B cell (primary cell): Measurements from ENCODE around the gene TPST1. TPM values are rescaled to one million over a fixed set of nuclear protein-coding genes. Genes with fewer than 3 reads are reported as not detected.

ENCODE experiments used
- ATAC-seq: fragments of 200-7000 bp; cut with Tn5 transposase; one replicate; pipeline ENCODE4 v1.10.0; 2021; ENCODE audit warnings: low read depth, mild to moderate bottlenecking, moderate number of reproducible peaks, moderate library complexity
- CTCF ChIA-PET: fragments of 350-600 bp; sonication (Branson Sonifier 250); formaldehyde crosslinking; loops from one replicate; lab custom pipeline; 2021; ENCODE audit warnings: antibody characterized with exemption, inconsistent platforms; lab: Charles Lee
- POLR2A ChIA-PET: fragments of 350-600 bp; sonication (Branson Sonifier 250); formaldehyde crosslinking; loops from one replicate; lab custom pipeline; 2021; ENCODE audit warnings: antibody characterized with exemption; lab: Charles Lee
- DNase-seq: peaks from one replicate; pipeline ENCODE4 v3.0.0; 2013
- H2AFZ ChIP-seq: 2 replicates; pipeline ENCODE4 v1.6.1; 2012; ENCODE audit warnings: mild to moderate bottlenecking, low read depth, low read length; ENCODE audit not compliant: insufficient read depth, poor library complexity, severe bottlenecking
- H3K27ac ChIP-seq, 2 donors: 1 replicate in 1 of 2; 2 replicates in 1 of 2; pipeline ENCODE4 v1.5.1; 2012 to 2013; ENCODE audit warnings: low read length in 2 of 2, mild to moderate bottlenecking in 2 of 2, moderate library complexity in 1 of 2
- H3K27me3 ChIP-seq, 4 experiments: fragments of 200-600 bp in 1 of 4; sonication (generic) in 1 of 4; replicated peaks in 1 of 4; 1 replicate in 2 of 4; 2 replicates in 2 of 4; pipeline versions ENCODE4 v1.6.1 to v1.7.0; 2013 to 2016; ENCODE audit warnings: low read length in 3 of 4, mild to moderate bottlenecking in 2 of 4, mixed read lengths in 1 of 4, moderate library complexity in 1 of 4; ENCODE audit not compliant: insufficient read depth in 4 of 4, control insufficient read depth in 3 of 4; ENCODE audit errors: control extremely low read depth in 1 of 4
- H3K36me3 ChIP-seq, 2 experiments: replicated peaks in 1 of 2; 1 replicate in 1 of 2; 2 replicates in 1 of 2; pipeline versions ENCODE4 v1.6.1 to v1.7.1; 2013; ENCODE audit warnings: low read length in 1 of 2; ENCODE audit not compliant: insufficient read depth in 2 of 2, control insufficient read depth in 1 of 2; ENCODE audit errors: control extremely low read depth in 1 of 2, extremely low read depth in 1 of 2
- H3K4me1 ChIP-seq, 2 donors: fragments of 200-600 bp in 1 of 2; sonication (generic) in 1 of 2; 1 replicate in 1 of 2; 2 replicates in 1 of 2; pipeline versions ENCODE4 v1.5.1 to v1.6.1; 2013 to 2017; ENCODE audit warnings: low read length in 2 of 2; ENCODE audit not compliant: control insufficient read depth in 2 of 2, insufficient read depth in 2 of 2
- H3K4me2 ChIP-seq: replicated peaks from 2 replicates; pipeline ENCODE3; 2012; ENCODE audit warnings: mild to moderate bottlenecking, low read depth, low read length; ENCODE audit not compliant: poor library complexity, severe bottlenecking
- H3K4me3 ChIP-seq, 5 experiments: fragments of 200-600 bp in 1 of 5; sonication (generic) in 1 of 5; 1 replicate in 3 of 5; 2 replicates in 2 of 5; pipeline versions ENCODE4 v1.5.1 to v1.7.0; 2011 to 2016; ENCODE audit warnings: low read length in 4 of 5, mild to moderate bottlenecking in 4 of 5, low read depth in 2 of 5, control low read depth in 1 of 5, moderate library complexity in 1 of 5; ENCODE audit not compliant: insufficient read depth in 1 of 5; ENCODE audit errors: control extremely low read depth in 1 of 5, extremely low read depth in 1 of 5
- H3K79me2 ChIP-seq: fragments of 200-600 bp; sonication (generic); one replicate; pipeline ENCODE4 v1.6.0; 2016; ENCODE audit warnings: low read length; ENCODE audit not compliant: control insufficient read depth, insufficient read depth
- H3K9ac ChIP-seq: fragments of 200-600 bp; sonication (generic); 2 replicates; pipeline ENCODE4 v1.6.1; 2017; ENCODE audit warnings: mild to moderate bottlenecking, low read length, moderate library complexity
- H3K9me3 ChIP-seq, 3 donors: one replicate each; pipeline versions ENCODE4 v1.6.1 to v1.7.1; 2013; ENCODE audit warnings: low read length in 2 of 3; ENCODE audit not compliant: control insufficient read depth in 2 of 3, insufficient read depth in 1 of 3; ENCODE audit errors: control extremely low read depth in 1 of 3
- H4K20me1 ChIP-seq: 2 replicates; pipeline ENCODE4 v1.6.0; 2012; ENCODE audit warnings: mild to moderate bottlenecking, low read length; ENCODE audit not compliant: insufficient read depth, control insufficient read depth, poor library complexity, severe bottlenecking
- H3K27ac Mint-ChIP-seq: one replicate; pipeline ENCODE4 v1.8.0; 2021; ENCODE audit warnings: mixed read lengths
- H3K27me3 Mint-ChIP-seq: one replicate; pipeline ENCODE4 v1.8.0; 2021; ENCODE audit warnings: mixed read lengths
- H3K4me1 Mint-ChIP-seq: one replicate; pipeline ENCODE4 v1.8.0; 2021; ENCODE audit warnings: mixed read lengths
- H3K4me3 Mint-ChIP-seq: one replicate; pipeline ENCODE4 v1.8.0; 2021; ENCODE audit warnings: mixed read lengths
- H3K9me3 Mint-ChIP-seq: one replicate; pipeline ENCODE4 v1.8.0; 2022; ENCODE audit warnings: mixed read lengths; ENCODE audit not compliant: insufficient read depth
- EZH2 ChIP-seq: IDR thresholded peaks from 2 replicates; pipeline ENCODE4 v1.6.1; 2012; ENCODE audit warnings: borderline replicate concordance, low read depth, mild to moderate bottlenecking, moderate library complexity, low read length; ENCODE audit not compliant: insufficient read depth, poor library complexity, severe bottlenecking
- WGBS: methylation state at CpG from one replicate; pipeline ENCODE4 v1.1.5; 2013; ENCODE audit warnings: missing lambda C conversion rate; ENCODE audit not compliant: insufficient coverage; 5-methylcytosine and 5-hydroxymethylcytosine counted together
- intact Hi-C: fragments of 100-400 bp; cut with micrococcal nuclease; formaldehyde crosslinking; loops from one replicate; pipeline ENCODE4 v1.10.0; 2022
- polyA plus RNA-seq: library from polyadenylated mRNA; depleted of rRNA; stranded (reverse); fragments of >200 nt; gene quantifications from 2 replicates; pipeline ENCODE4 v1.2.3, GENCODE V29; 2012
- total RNA-seq, 2 donors: library from RNA; stranded (reverse); fragments of 120-200 nt in 1 of 2; gene quantifications; 1 replicate in 1 of 2; 2 replicates in 1 of 2; pipeline versions ENCODE4 v1.2.3 to v1.2.4, GENCODE V29; 2013 to 2022
- TF ChIP-seq, protein P1 (sequence below): fragments of 200-600 bp; IDR thresholded peaks from one replicate; pipeline ENCODE4 v1.8.0; 2022; ENCODE audit warnings: antibody characterized with exemption, mild to moderate bottlenecking

The TPST1 gene
- total and polyA plus RNA-seq, 2 donors (not counting 1 experiment from before 2014, with no cell fraction given) = 13.0 to 17.0 TPM

DNA sequence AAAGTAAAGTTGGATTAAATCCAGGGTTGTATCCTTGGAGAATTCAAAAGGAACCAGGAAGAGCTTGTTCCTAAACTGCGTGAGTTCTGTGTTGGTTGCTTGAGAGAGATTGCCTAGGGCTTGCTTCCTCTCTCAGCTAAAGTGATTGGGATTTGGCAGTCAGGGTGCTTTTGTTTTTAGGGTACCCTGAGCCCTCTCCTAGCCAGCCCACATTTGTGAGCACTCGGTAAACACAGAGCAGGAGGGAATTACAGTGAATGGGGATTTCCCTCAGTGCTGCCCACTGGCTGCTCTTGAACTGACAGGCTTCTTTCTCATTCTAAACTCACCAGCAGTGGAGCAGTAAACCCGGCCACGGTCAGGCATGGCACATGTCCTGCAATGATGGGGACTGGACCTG is 146.9 kb downstream of the TPST1 start:
- Mint-ChIP-seq H3K4me1 (peaks cover 12% of the 10 kb centered on the region), H3K4me3 (no peak overlapping the region), H3K27me3 (no peaks in the 10 kb centered on the region), H3K9me3 (peaks cover 3% of the 10 kb centered on the region), H3K27ac (no peak overlapping the region)
- no peak overlapping the region for H3K27ac ChIP-seq
- H3K4me3 ChIP-seq = no peak overlapping the region
- H3K4me1 ChIP-seq = peaks cover 0 to 13% of the 10 kb centered on the region in 2 donors
- ChIA-PET POLR2A (no interaction called here), CTCF (no interaction called here)
- H3K9me3 ChIP-seq = no peaks in the 10 kb centered on the region
- TF ChIP-seq, protein P1, sequence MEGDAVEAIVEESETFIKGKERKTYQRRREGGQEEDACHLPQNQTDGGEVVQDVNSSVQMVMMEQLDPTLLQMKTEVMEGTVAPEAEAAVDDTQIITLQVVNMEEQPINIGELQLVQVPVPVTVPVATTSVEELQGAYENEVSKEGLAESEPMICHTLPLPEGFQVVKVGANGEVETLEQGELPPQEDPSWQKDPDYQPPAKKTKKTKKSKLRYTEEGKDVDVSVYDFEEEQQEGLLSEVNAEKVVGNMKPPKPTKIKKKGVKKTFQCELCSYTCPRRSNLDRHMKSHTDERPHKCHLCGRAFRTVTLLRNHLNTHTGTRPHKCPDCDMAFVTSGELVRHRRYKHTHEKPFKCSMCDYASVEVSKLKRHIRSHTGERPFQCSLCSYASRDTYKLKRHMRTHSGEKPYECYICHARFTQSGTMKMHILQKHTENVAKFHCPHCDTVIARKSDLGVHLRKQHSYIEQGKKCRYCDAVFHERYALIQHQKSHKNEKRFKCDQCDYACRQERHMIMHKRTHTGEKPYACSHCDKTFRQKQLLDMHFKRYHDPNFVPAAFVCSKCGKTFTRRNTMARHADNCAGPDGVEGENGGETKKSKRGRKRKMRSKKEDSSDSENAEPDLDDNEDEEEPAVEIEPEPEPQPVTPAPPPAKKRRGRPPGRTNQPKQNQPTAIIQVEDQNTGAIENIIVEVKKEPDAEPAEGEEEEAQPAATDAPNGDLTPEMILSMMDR = no peak
- TF ChIP-seq EZH2 = no peak
- intact Hi-C loops = no loop called here
- DNase-seq (no peak), ATAC-seq (no peak)
- H3K27me3 ChIP-seq = no peaks in the 10 kb centered on the region
- H3K9ac ChIP-seq = no peak overlapping the region
- 68% methylated on average over 3 of the region's 4 CpGs for WGBS
- peaks cover 4% of the 10 kb centered on the region for H4K20me1 ChIP-seq
- no peak overlapping the region for H3K4me2 ChIP-seq
- H3K79me2 ChIP-seq = no peaks in the 10 kb centered on the region
- no peak overlapping the region for H2AFZ ChIP-seq
- peaks cover 0 to 4% of the 10 kb centered on the region in 2 experiments for H3K36me3 ChIP-seq

DNA sequence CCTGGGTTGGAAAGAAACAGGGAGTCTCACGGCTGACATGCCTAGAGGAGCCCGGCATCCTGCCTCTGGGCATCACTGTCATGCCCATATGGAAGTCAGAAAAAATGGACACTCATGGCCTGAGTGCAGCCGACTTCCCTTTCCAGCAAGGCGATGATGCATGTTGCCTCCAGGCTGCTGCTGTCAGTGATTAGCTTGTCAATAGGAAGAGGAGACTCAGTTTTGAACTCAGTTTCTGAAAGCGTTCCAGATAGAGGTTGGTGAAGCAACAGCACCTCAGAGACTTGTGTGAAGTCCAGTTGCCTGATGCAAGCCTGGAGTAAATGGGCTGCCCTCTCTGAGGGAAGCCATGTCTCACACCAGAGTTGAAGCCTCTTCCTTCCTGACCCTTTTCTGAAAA is 148.4 kb downstream of the TPST1 start:
- no peaks in the 10 kb centered on the region for H3K9me3 Mint-ChIP-seq
- DNase-seq (no peak), ATAC-seq (no peak)
- Histone ChIP-seq H3K9me3 (no peaks in the 10 kb centered on the region), H3K4me2 (no peak overlapping the region), H3K9ac (no peak overlapping the region), H3K4me3 (no peak overlapping the region), H3K27me3 (no peaks in the 10 kb centered on the region), H3K27ac (no peak overlapping the region), H2AFZ (no peak overlapping the region), H3K4me1 (peaks cover 0 to 6% of the 10 kb centered on the region in 2 donors), H4K20me1 (no peaks in the 10 kb centered on the region), H3K79me2 (no peaks in the 10 kb centered on the region), H3K36me3 (peaks cover 0 to 4% of the 10 kb centered on the region in 2 experiments)
- H3K4me3 Mint-ChIP-seq = no peak overlapping the region
- WGBS = 100% methylated on average over 5 of the region's 5 CpGs
- intact Hi-C loops = no loop called here
- TF ChIP-seq, protein P1 = no peak
- TF ChIP-seq EZH2 = no peak
- CTCF ChIA-PET = no interaction called here
- H3K4me1 Mint-ChIP-seq = peaks cover 6% of the 10 kb centered on the region
- H3K27ac Mint-ChIP-seq = no peak overlapping the region
- POLR2A ChIA-PET = no interaction called here
- no peaks in the 10 kb centered on the region for H3K27me3 Mint-ChIP-seq
